Gastrocnemius medialis (tissue), 4 donors: Measurements from ENCODE around the gene ATP5F1D. TPM values are rescaled to one million over a fixed set of nuclear protein-coding genes. Genes with fewer than 3 reads are reported as not detected.

Source experiments
- ATAC-seq, 2 donors: fragments of 150-250 bp; one replicate each; pipeline ENCODE4 v1.9.1; 2016
- DNase-seq, 2 donors: peaks; one replicate each; pipeline ENCODE4 v3.0.0-alpha.2; 2019
- H3K27ac ChIP-seq, 4 donors: fragments of 200-600 bp; sonication (generic); 1 replicate in 1 of 4; 2 replicates in 3 of 4; pipeline ENCODE4 v1.5.1; 2016 to 2018; ENCODE audit warnings: mild to moderate bottlenecking in 2 of 4, moderate library complexity in 1 of 4
- H3K27me3 ChIP-seq, 3 donors: fragments of 200-600 bp; sonication (generic) in 2 of 3; 1 replicate in 1 of 3; 2 replicates in 2 of 3; pipeline versions ENCODE4 v1.5.1 to v1.6.0; 2016 to 2019; ENCODE audit warnings: mild to moderate bottlenecking in 1 of 3, moderate library complexity in 1 of 3
- H3K36me3 ChIP-seq, 2 donors: fragments of 200-600 bp; sonication (generic) in 1 of 2; one replicate each; pipeline ENCODE4 v1.5.1; 2017 to 2018
- H3K4me1 ChIP-seq, 2 donors: fragments of 200-600 bp; sonication (generic) in 1 of 2; one replicate each; pipeline ENCODE4 v1.5.1; 2016 to 2017; ENCODE audit warnings: mild to moderate bottlenecking in 2 of 2
- H3K4me3 ChIP-seq, 4 donors: fragments of 200-600 bp; sonication (generic) in 3 of 4; 1 replicate in 1 of 4; 2 replicates in 3 of 4; pipeline ENCODE4 v1.5.1; 2016 to 2019; ENCODE audit warnings: mild to moderate bottlenecking in 2 of 4
- H3K9me3 ChIP-seq, 3 donors: fragments of 200-600 bp; sonication (generic) in 2 of 3; 1 replicate in 1 of 3; 2 replicates in 2 of 3; pipeline ENCODE4 v1.5.1; 2016 to 2019
- POLR2A ChIP-seq, 2 donors: fragments of 450-650 bp; IDR thresholded peaks; one replicate each; pipeline ENCODE4 v1.6.1; 2017; ENCODE audit warnings: antibody characterized with exemption in 2 of 2, mild to moderate bottlenecking in 2 of 2, moderate library complexity in 2 of 2
- in situ Hi-C, 4 donors: fragments of 200-750 bp; cut with MboI; loops; one replicate each; pipeline versions ENCODE4 v1.15.0 to v1.8.0; 2017; ENCODE audit warnings: low sequenced_read_pairs in 4 of 4
- intact Hi-C: fragments of 100-400 bp; cut with DNase I; formaldehyde crosslinking; loops from one replicate; pipeline ENCODE4 v1.15.1; 2023; ENCODE audit warnings: low total_unique reads
- total RNA-seq, 4 donors: library from RNA; depleted of rRNA; stranded (reverse); fragments of >200 nt; gene quantifications; one replicate each; pipeline versions ENCODE4 v1.1.0 to v1.2.3, GENCODE V29; 2016
- TF ChIP-seq, protein P1 (sequence below), 5 experiments: fragments of 450-650 bp in 3 of 5; fragments of 200-600 bp in 2 of 5; sonication (generic) in 2 of 5; IDR thresholded peaks in 4 of 5; conservative IDR thresholded peaks in 1 of 5; 1 replicate in 4 of 5; 2 replicates in 1 of 5; pipeline ENCODE4 v1.5.1; 2016 to 2019; ENCODE audit warnings: antibody characterized with exemption in 5 of 5, mild to moderate bottlenecking in 3 of 5, moderate library complexity in 3 of 5

ATP5F1D gene
- total RNA-seq, 4 donors from 2014 or later = 189 to 442 (median 273) TPM

DNA sequence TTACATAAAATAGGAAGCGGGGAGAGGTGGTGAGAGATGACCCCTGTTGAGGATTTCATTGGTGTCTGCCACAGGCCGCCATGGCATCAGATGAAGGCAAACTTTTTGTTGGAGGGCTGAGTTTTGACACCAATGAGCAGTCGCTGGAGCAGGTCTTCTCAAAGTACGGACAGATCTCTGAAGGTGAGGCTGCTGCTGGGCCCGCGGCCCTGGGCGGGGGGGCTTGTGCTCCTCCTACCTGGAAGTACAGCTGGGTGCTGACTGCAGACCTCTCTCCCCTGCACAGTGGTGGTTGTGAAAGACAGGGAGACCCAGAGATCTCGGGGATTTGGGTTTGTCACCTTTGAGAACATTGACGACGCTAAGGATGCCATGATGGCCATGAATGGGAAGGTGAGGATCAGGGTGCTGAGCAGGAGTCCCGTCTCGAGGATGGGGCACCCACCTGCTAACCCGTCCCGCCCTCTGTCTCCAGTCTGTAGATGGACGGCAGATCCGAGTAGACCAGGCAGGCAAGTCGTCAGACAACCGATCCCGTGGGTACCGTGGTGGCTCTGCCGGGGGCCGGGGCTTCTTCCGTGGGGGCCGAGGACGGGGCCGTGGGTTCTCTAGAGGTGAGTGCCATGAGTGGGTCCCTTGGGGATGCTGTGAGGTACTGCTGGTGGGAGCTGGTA lies 29.4 kb downstream of the ATP5F1D start:
- Histone ChIP-seq H3K4me1 (peaks cover 72 to 79% of the 10 kb centered on the region in 2 donors), H3K4me3 (peak overlapping the region; percentile 51 to 81 (median 72)), H3K36me3 (peaks cover 0 to 42% of the 10 kb centered on the region in 2 donors), H3K27me3 (no peaks in the 10 kb centered on the region), H3K27ac (peak overlapping the region; percentile 92 to 99 (median 98)), H3K9me3 (no peaks in the 10 kb centered on the region)
- intact Hi-C loops = loop anchor here (10.0 kb wide), 1 partner anchor 476 kb away; the partner anchor contains the start of gene PTBP1
- in situ Hi-C loops = no loop called here
- peak in 1 of 2 donors; percentile 43 for DNase-seq
- ATAC-seq = no peak
- no peak for TF ChIP-seq POLR2A (IDR thresholded peaks at IDR 0.05)
- TF ChIP-seq, protein P1, sequence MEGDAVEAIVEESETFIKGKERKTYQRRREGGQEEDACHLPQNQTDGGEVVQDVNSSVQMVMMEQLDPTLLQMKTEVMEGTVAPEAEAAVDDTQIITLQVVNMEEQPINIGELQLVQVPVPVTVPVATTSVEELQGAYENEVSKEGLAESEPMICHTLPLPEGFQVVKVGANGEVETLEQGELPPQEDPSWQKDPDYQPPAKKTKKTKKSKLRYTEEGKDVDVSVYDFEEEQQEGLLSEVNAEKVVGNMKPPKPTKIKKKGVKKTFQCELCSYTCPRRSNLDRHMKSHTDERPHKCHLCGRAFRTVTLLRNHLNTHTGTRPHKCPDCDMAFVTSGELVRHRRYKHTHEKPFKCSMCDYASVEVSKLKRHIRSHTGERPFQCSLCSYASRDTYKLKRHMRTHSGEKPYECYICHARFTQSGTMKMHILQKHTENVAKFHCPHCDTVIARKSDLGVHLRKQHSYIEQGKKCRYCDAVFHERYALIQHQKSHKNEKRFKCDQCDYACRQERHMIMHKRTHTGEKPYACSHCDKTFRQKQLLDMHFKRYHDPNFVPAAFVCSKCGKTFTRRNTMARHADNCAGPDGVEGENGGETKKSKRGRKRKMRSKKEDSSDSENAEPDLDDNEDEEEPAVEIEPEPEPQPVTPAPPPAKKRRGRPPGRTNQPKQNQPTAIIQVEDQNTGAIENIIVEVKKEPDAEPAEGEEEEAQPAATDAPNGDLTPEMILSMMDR (IDR thresholded peaks at IDR 0.05 in 4 of 5, conservative IDR thresholded peaks at IDR 0.05 in 1 of 5) = no peak

- peak overlapping the region; percentile 92 to 99 (median 98) for H3K27ac ChIP-seq
- H3K4me1 ChIP-seq = peaks cover 73 to 81% of the 10 kb centered on the region in 2 donors
- H3K9me3 ChIP-seq = no peaks in the 10 kb centered on the region
- TF ChIP-seq, protein P1 (IDR thresholded peaks at IDR 0.05 in 4 of 5, conservative IDR thresholded peaks at IDR 0.05 in 1 of 5) = no peak
- peak in 1 of 2 donors; percentile 42 for TF ChIP-seq POLR2A (IDR thresholded peaks at IDR 0.05)
- H3K36me3 ChIP-seq = peaks cover 0 to 42% of the 10 kb centered on the region in 2 donors
- intact Hi-C loops = loop anchor here (10.0 kb wide), 1 partner anchor 477 kb away; the partner anchor contains the start of gene PTBP1
- H3K27me3 ChIP-seq = no peaks in the 10 kb centered on the region
- no peak for ATAC-seq
- DNase-seq = peak in 1 of 2 donors; percentile 61
- H3K4me3 ChIP-seq = peak overlapping the region; percentile 51 to 81 (median 72)
- in situ Hi-C loops = no loop called here
Observed at GRCh38 chr19:1271528-1272422, 30.2 kb downstream of the ATP5F1D start.

DNA sequence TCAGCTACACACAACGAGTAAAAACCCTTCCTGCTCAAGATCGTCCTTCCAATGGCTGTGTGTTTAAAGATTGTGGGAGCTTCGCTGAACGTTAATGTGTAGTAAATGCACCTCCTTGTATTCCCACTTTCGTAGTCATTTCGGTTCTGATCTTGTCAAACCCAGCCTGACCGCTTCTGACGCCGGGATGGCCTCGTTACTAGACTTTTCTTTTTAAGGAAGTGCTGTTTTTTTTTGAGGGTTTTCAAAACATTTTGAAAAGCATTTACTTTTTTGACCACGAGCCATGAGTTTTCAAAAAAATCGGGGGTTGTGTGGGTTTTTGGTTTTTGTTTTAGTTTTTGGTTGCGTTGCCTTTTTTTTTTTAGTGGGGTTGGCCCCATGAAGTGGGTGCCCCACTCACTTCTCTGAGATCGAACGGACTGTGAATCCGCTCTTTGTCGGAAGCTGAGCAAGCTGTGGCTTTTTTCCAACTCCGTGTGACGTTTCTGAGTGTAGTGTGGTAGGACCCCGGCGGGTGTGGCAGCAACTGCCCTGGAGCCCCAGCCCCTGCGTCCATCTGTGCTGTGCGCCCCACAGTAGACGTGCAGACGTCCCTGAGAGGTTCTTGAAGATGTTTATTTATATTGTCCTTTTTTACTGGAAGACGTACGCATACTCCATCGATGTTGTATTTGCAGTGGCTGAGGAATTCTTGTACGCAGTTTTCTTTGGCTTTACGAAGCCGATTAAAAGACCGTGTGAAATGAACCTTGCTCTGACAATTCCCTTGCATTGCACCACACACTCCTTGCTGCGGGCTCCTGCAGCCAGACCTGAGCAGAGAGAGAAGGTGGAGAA lies 31.1 kb downstream of the ATP5F1D start:
- Histone ChIP-seq H3K4me3 (peak overlapping the region; percentile 51 to 81 (median 72)), H3K4me1 (peaks cover 67 to 76% of the 10 kb centered on the region in 2 donors), H3K27ac (peak overlapping the region; percentile 92 to 99 (median 98)), H3K27me3 (no peaks in the 10 kb centered on the region), H3K9me3 (no peaks in the 10 kb centered on the region), H3K36me3 (peaks cover 0 to 48% of the 10 kb centered on the region in 2 donors)
- in situ Hi-C loops (no loop called here), intact Hi-C loops (loop anchor here (10.0 kb wide), 1 partner anchor 478 kb away; the partner anchor contains the start of gene PTBP1)
- TF ChIP-seq POLR2A (IDR thresholded peaks at IDR 0.05) = no peak
- TF ChIP-seq, protein P1 (IDR thresholded peaks at IDR 0.05 in 4 of 5, conservative IDR thresholded peaks at IDR 0.05 in 1 of 5) = no peak
- DNase-seq (peak in 1 of 2 donors; percentile 26), ATAC-seq (no peak)
